ENCODE results near the gene C6. TPM values are rescaled to one million over a fixed set of nuclear protein-coding genes. Genes with fewer than 3 reads are reported as not detected.
"Not testable (repeated sequence)": the region's sequence is repeated elsewhere in the genome, so short reads cannot be mapped to it uniquely, and the experiment has no call there.

Gene C6
- total and polyA plus RNA-seq, 10 of the 15 experiments (the other 5 are each of a cell fraction or from before 2014, with no cell fraction given) = 0.31 TPM; not detected in 9

- H3K9ac ChIP-seq (ENCODE audit: control insufficient read depth, insufficient read depth, low read length) = no peak overlapping the region
- intact Hi-C loops (cut with micrococcal nuclease; ENCODE audit: unreplicated experiment) = no loop called here
- H3K4me2 ChIP-seq (ENCODE audit: control insufficient read depth, insufficient read depth) = no peak overlapping the region
- ChIA-PET RAD21 (ENCODE audit: unreplicated experiment) (no interaction called here), SMC1A (ENCODE audit: uncharacterized antibody, unreplicated experiment) (no interaction called here), POLR2A (no interaction called here), CTCF (interaction anchor here (0.6 kb wide), 1 partner anchor 282 kb away, joined by 3 read pairs; no protein-coding TSS in a partner anchor)
- TF ChIP-seq KDM1A (IDR thresholded peaks at IDR 0.05; ENCODE audit: borderline replicate concordance) (no peak), FOXM1 (IDR thresholded peaks at IDR 0.05; ENCODE audit: low read depth, low read length) (no peak), MTA2 (IDR thresholded peaks at IDR 0.05; ENCODE audit: low read depth) (no peak), RAD21 (IDR thresholded peaks at IDR 0.05; ENCODE audit: insufficient read depth, low read depth, low read length) (no peak), EED (IDR thresholded peaks at IDR 0.05; ENCODE audit: low read depth) (no peak), ZNF217 (IDR thresholded peaks at IDR 0.05) (no peak), TBL1XR1 (IDR thresholded peaks at IDR 0.05; ENCODE audit: low read depth, low read length) (no peak), BRCA1 (IDR thresholded peaks at IDR 0.05; ENCODE audit: low read depth, low read length) (no peak), ATF2 (IDR thresholded peaks at IDR 0.05; ENCODE audit: low read length) (no peak), ATF3 (IDR thresholded peaks at IDR 0.05; ENCODE audit: borderline replicate concordance, extremely low read depth, low read depth, low read length) (no peak), ZNF24 (IDR thresholded peaks at IDR 0.05) (no peak), RCOR1 (conservative IDR thresholded peaks at IDR 0.05; ENCODE audit: low read depth, low read length) (no peak), CREB1 (IDR thresholded peaks at IDR 0.05; ENCODE audit: low read depth) (no peak), KLF5 (IDR thresholded peaks at IDR 0.05; ENCODE audit: partially characterized antibody) (no peak), WRNIP1 (IDR thresholded peaks at IDR 0.05; ENCODE audit: borderline replicate concordance, low read depth, low read length) (no peak), SIX5 (IDR thresholded peaks at IDR 0.05; ENCODE audit: low read depth, low read length, severe bottlenecking) (no peak)
- H3K79me2 ChIP-seq (ENCODE audit: control insufficient read depth, insufficient read depth, low read length) = no peaks in the 10 kb centered on the region
- H4K20me1 ChIP-seq (ENCODE audit: control insufficient read depth, insufficient read depth) = no peaks in the 10 kb centered on the region
- ATAC-seq (no peak), FAIRE-seq (no peak), DNase-seq (ENCODE audit: low read depth, low spot score) (no peak)
- H2AFZ ChIP-seq (ENCODE audit: control insufficient read depth, low read depth, low read length) = no peak overlapping the region
- 0% methylated on average over 1 of the region's 1 CpG for WGBS (ENCODE audit: insufficient coverage, insufficient replicate concordance, low lambda C conversion rate, missing lambda C conversion rate)
- H3K4me3 ChIP-seq = no peak overlapping the region
- H3K27me3 ChIP-seq (replicated peaks in 1 of 2; ENCODE audit: control insufficient read depth in 2 of 2, insufficient read depth in 2 of 2, low read length in 1 of 2) = no peaks in the 10 kb centered on the region
- H3K27ac ChIP-seq (ENCODE audit: control insufficient read depth, insufficient read depth) = no peak overlapping the region
- BruUV-seq (replicated peaks) = no TSS peak
- H3K4me1 ChIP-seq (ENCODE audit: control insufficient read depth, insufficient read depth, low read length) = no peaks in the 10 kb centered on the region
- no peaks in the 10 kb centered on the region for H3K36me3 ChIP-seq (ENCODE audit: control insufficient read depth in 2 of 2, insufficient read depth in 2 of 2, low read length in 1 of 2)
- in situ Hi-C loops (cut with MboI) = no loop called here
- no peaks in the 10 kb centered on the region for H3K9me3 ChIP-seq (replicated peaks; ENCODE audit: control insufficient read depth, insufficient read depth, low read length)
These were observed 27.2 kb downstream of the C6 start for GRCh38 chr5:41186143-41186542.

DNA sequence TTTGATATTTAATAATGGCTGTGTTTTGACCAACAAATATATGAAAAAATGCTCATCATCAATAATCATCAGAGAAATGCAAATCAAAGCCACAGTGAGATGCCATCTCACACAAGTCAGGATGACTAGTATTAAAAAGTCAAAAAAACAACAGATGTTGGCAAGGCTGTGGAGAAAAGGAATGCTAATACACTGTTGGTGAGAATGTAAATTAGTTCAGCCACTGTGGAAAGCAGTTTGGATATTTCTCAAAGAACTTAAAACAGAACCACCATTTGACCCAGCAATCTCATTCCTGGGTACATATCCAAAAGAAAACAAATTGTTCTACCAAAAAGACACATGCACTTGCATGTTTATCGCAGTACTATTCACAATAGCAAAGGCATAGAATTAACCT lies 30.0 kb downstream of the C6 start:
- H3K4me2 ChIP-seq (ENCODE audit: control insufficient read depth, insufficient read depth); in situ Hi-C loops (cut with MboI); H3K9ac ChIP-seq (ENCODE audit: control insufficient read depth, insufficient read depth, low read length); ATAC-seq; intact Hi-C loops (cut with micrococcal nuclease; ENCODE audit: unreplicated experiment); H3K27ac ChIP-seq (ENCODE audit: control insufficient read depth, insufficient read depth); H4K20me1 ChIP-seq (ENCODE audit: control insufficient read depth, insufficient read depth); H3K79me2 ChIP-seq (ENCODE audit: control insufficient read depth, insufficient read depth, low read length); CTCF ChIA-PET; H3K9me3 ChIP-seq (replicated peaks; ENCODE audit: control insufficient read depth, insufficient read depth, low read length); H3K4me1 ChIP-seq (ENCODE audit: control insufficient read depth, insufficient read depth, low read length); DNase-seq (ENCODE audit: low read depth, low spot score); H2AFZ ChIP-seq (ENCODE audit: control insufficient read depth, low read depth, low read length); RAD21 ChIA-PET (ENCODE audit: unreplicated experiment); POLR2A ChIA-PET; H3K27me3 ChIP-seq (replicated peaks in 1 of 2; ENCODE audit: control insufficient read depth in 2 of 2, insufficient read depth in 2 of 2, low read length in 1 of 2); BruUV-seq (replicated peaks); FAIRE-seq; H3K36me3 ChIP-seq (ENCODE audit: control insufficient read depth in 2 of 2, insufficient read depth in 2 of 2, low read length in 1 of 2); H3K4me3 ChIP-seq: not testable (repeated sequence)
- WGBS (ENCODE audit: insufficient coverage, insufficient replicate concordance, low lambda C conversion rate, missing lambda C conversion rate) = 40% methylated on average over 1 of the region's 1 CpG
- SMC1A ChIA-PET (ENCODE audit: uncharacterized antibody, unreplicated experiment) = interaction anchor here (0.6 kb wide), 1 partner anchor 49 kb away, joined by 3 read pairs; no protein-coding TSS in a partner anchor
